PC-9 (cell line): ENCODE data around the gene SEL1L3.

Experiments used
- EZH2 ChIP-seq: fragments of 200-600 bp; sonication (generic); IDR thresholded peaks from 2 replicates; pipeline ENCODE4 v1.8.0; 2017; ENCODE audit warnings: antibody characterized with exemption, low read depth
- TF ChIP-seq, protein P1 (sequence below): fragments of 200-600 bp; sonication (generic); conservative IDR thresholded peaks from 2 replicates; pipeline ENCODE4 v1.6.1; 2017; ENCODE audit warnings: mixed run types, antibody characterized with exemption, mild to moderate bottlenecking, moderate library complexity

DNA sequence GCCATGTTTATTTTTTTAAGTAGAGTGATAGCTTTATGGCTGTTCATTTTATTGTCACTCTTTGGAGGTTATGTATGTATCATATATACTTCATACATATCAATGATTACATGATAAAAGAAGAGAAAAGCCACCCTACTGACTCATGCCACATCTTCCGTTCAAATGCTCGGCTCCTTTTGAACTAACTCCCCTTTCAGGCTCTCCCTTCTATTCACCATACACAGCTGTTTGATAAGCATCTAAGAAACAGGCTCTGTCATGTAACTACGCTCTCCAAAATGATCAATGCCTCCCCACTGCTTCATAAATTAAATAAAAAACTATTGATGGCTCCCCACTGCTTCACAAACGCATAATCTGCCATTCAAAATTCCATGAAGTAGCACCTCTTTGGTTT, 89.4 kb downstream of the SEL1L3 start:
- TF ChIP-seq, protein P1, sequence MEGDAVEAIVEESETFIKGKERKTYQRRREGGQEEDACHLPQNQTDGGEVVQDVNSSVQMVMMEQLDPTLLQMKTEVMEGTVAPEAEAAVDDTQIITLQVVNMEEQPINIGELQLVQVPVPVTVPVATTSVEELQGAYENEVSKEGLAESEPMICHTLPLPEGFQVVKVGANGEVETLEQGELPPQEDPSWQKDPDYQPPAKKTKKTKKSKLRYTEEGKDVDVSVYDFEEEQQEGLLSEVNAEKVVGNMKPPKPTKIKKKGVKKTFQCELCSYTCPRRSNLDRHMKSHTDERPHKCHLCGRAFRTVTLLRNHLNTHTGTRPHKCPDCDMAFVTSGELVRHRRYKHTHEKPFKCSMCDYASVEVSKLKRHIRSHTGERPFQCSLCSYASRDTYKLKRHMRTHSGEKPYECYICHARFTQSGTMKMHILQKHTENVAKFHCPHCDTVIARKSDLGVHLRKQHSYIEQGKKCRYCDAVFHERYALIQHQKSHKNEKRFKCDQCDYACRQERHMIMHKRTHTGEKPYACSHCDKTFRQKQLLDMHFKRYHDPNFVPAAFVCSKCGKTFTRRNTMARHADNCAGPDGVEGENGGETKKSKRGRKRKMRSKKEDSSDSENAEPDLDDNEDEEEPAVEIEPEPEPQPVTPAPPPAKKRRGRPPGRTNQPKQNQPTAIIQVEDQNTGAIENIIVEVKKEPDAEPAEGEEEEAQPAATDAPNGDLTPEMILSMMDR, result no peak
- no peak for TF ChIP-seq EZH2
